Caco-2 (cell line): Measurements from ENCODE around the gene CLMP. TPM values are rescaled to one million over a fixed set of nuclear protein-coding genes. Genes with fewer than 3 reads are reported as not detected.

Experiments used
- BruUV-seq: library from RNA; stranded (reverse); fragments of 400-500 nt; replicated peaks from 2 replicates; lab custom pipeline; 2021; lab: Mats Ljungman, UMichigan
- CTCF ChIA-PET: fragments of 300-600 bp; sonication (Branson Sonifier 250); formaldehyde crosslinking; loops from one replicate; lab custom pipeline; 2022; ENCODE audit warnings: antibody characterized with exemption; lab: Charles Lee
- POLR2A ChIA-PET: fragments of 300-600 bp; sonication (Branson Sonifier 250); formaldehyde crosslinking; loops from one replicate; lab custom pipeline; 2022; ENCODE audit warnings: antibody characterized with exemption; lab: Charles Lee
- DNase-seq, 2 experiments: peaks; one replicate each; pipeline versions ENCODE4 v3.0.0 to v3.0.0-alpha.2; 2020 to 2022
- H3K27me3 ChIP-seq: replicated peaks from 2 replicates; pipeline ENCODE4 v1.6.0; 2011; ENCODE audit warnings: low read length; ENCODE audit not compliant: control insufficient read depth, insufficient read depth
- H3K36me3 ChIP-seq: 2 replicates; pipeline ENCODE4 v1.5.1; 2011; ENCODE audit warnings: low read length; ENCODE audit not compliant: control insufficient read depth, insufficient read depth
- H3K4me1 ChIP-seq: fragments of 250-450 bp; sonication (Bioruptor Pico); 2 replicates; pipeline ENCODE4 v1.5.1; 2020; ENCODE audit warnings: mild to moderate bottlenecking
- H3K4me3 ChIP-seq: 2 replicates; pipeline ENCODE4 v1.5.1; 2011; ENCODE audit warnings: low read depth, mild to moderate bottlenecking, control low read depth, low read length
- H3K9me3 ChIP-seq: fragments of 250-450 bp; sonication (Bioruptor Pico); 2 replicates; pipeline ENCODE4 v1.5.1; 2020; ENCODE audit warnings: mild to moderate bottlenecking, moderate library complexity
- H3K27ac Mint-ChIP-seq: one replicate; pipeline ENCODE4 v1.8.0; 2022; ENCODE audit warnings: mixed read lengths; ENCODE audit not compliant: unreplicated experiment
- H3K27me3 Mint-ChIP-seq: one replicate; pipeline ENCODE4 v1.8.0; 2022; ENCODE audit warnings: mixed read lengths; ENCODE audit not compliant: insufficient read depth, unreplicated experiment
- H3K36me3 Mint-ChIP-seq: one replicate; pipeline ENCODE4 v1.8.0; 2022; ENCODE audit warnings: mild to moderate bottlenecking, mixed read lengths; ENCODE audit not compliant: insufficient read depth, unreplicated experiment
- H3K4me1 Mint-ChIP-seq: one replicate; pipeline ENCODE4 v1.8.0; 2022; ENCODE audit warnings: low read depth, mixed read lengths; ENCODE audit not compliant: unreplicated experiment
- H3K4me3 Mint-ChIP-seq: one replicate; pipeline ENCODE4 v1.8.0; 2022; ENCODE audit warnings: mild to moderate bottlenecking, moderate library complexity, mixed read lengths; ENCODE audit not compliant: unreplicated experiment
- H3K9me3 Mint-ChIP-seq: one replicate; pipeline ENCODE4 v1.8.0; 2022; ENCODE audit warnings: mixed read lengths; ENCODE audit not compliant: unreplicated experiment
- CTCF ChIP-seq, 2 experiments: fragments of 200-600 bp in 1 of 2; IDR thresholded peaks; 1 replicate in 1 of 2; 2 replicates in 1 of 2; pipeline versions ENCODE4 v1.5.1 to v1.8.0; 2011 to 2022; ENCODE audit warnings: antibody characterized with exemption in 1 of 2, control low read depth in 1 of 2, inconsistent platforms in 1 of 2, low read depth in 1 of 2, low read length in 1 of 2, mild to moderate bottlenecking in 1 of 2, moderate library complexity in 1 of 2; ENCODE audit not compliant: insufficient read depth in 1 of 2, severe bottlenecking in 1 of 2, unreplicated experiment in 1 of 2
- intact Hi-C: fragments of 100-400 bp; cut with micrococcal nuclease; formaldehyde crosslinking; loops from one replicate; pipeline ENCODE4 v1.10.0; 2022; ENCODE audit not compliant: unreplicated experiment
- total RNA-seq: library from RNA; stranded (reverse); gene quantifications from 2 replicates; pipeline ENCODE4 v1.2.3, GENCODE V29; 2022

The CLMP gene
- total RNA-seq, 1 experiment from 2014 or later = 58.9 TPM

- Histone ChIP-seq H3K36me3 (no peaks in the 10 kb centered on the region), H3K27me3 (no peaks in the 10 kb centered on the region), H3K9me3 (no peaks in the 10 kb centered on the region), H3K4me1 (peaks cover 17% of the 10 kb centered on the region), H3K4me3 (no peak overlapping the region)
- no peak for DNase-seq
- ChIA-PET CTCF (interaction anchor here (0.5 to 1.5 kb wide), 3 partner anchors 17 to 1567 kb away, joined by 3 to 4 read pairs (median 3); no protein-coding TSS in a partner anchor), POLR2A (no interaction called here)
- intact Hi-C loops = no loop called here
- H3K9me3 Mint-ChIP-seq = no peaks in the 10 kb centered on the region
- no peak overlapping the region for H3K4me3 Mint-ChIP-seq
- TF ChIP-seq CTCF (IDR thresholded peaks at IDR 0.05; ENCODE audit: insufficient read depth in 1 of 2, low read depth in 1 of 2, low read length in 1 of 2, severe bottlenecking in 1 of 2, unreplicated experiment in 1 of 2) = no peak
- H3K27ac Mint-ChIP-seq = no peak overlapping the region
- H3K4me1 Mint-ChIP-seq = peaks cover 9% of the 10 kb centered on the region
- H3K27me3 Mint-ChIP-seq = no peaks in the 10 kb centered on the region
- BruUV-seq = no TSS peak
- H3K36me3 Mint-ChIP-seq = peaks cover 13% of the 10 kb centered on the region
Measured at GRCh38 chr11:123179586-123179985, 15.5 kb downstream of the CLMP start.

GRCh38 chr11:123178186-123178585 is 16.9 kb downstream of the CLMP start:
- Histone ChIP-seq H3K36me3 (no peaks in the 10 kb centered on the region), H3K9me3 (no peaks in the 10 kb centered on the region), H3K4me3 (no peak overlapping the region), H3K27me3 (no peaks in the 10 kb centered on the region), H3K4me1 (peaks cover 18% of the 10 kb centered on the region)
- Mint-ChIP-seq H3K27me3 (no peaks in the 10 kb centered on the region), H3K4me3 (no peak overlapping the region), H3K9me3 (no peaks in the 10 kb centered on the region), H3K27ac (no peak overlapping the region), H3K36me3 (peaks cover 19% of the 10 kb centered on the region), H3K4me1 (peaks cover 13% of the 10 kb centered on the region)
- DNase-seq = no peak
- no peak for TF ChIP-seq CTCF (IDR thresholded peaks at IDR 0.05; ENCODE audit: insufficient read depth in 1 of 2, low read depth in 1 of 2, low read length in 1 of 2, severe bottlenecking in 1 of 2, unreplicated experiment in 1 of 2)
- no TSS peak for BruUV-seq
- ChIA-PET CTCF (no interaction called here), POLR2A (no interaction called here)
- intact Hi-C loops = no loop called here

- Mint-ChIP-seq H3K9me3 (no peaks in the 10 kb centered on the region), H3K36me3 (peaks cover 13% of the 10 kb centered on the region), H3K27me3 (no peaks in the 10 kb centered on the region), H3K27ac (peak overlapping the region; percentile 0), H3K4me1 (peaks cover 13% of the 10 kb centered on the region), H3K4me3 (no peak overlapping the region)
- no peaks in the 10 kb centered on the region for H3K9me3 ChIP-seq
- no peak for DNase-seq
- H3K4me3 ChIP-seq = no peak overlapping the region
- intact Hi-C loops = no loop called here
- no TSS peak for BruUV-seq
- H3K36me3 ChIP-seq = no peaks in the 10 kb centered on the region
- ChIA-PET POLR2A (interaction anchor here (0.8 kb wide), 1 partner anchor 19 kb away, joined by 3 read pairs; no protein-coding TSS in a partner anchor), CTCF (no interaction called here)
- TF ChIP-seq CTCF (IDR thresholded peaks at IDR 0.05; ENCODE audit: insufficient read depth in 1 of 2, low read depth in 1 of 2, low read length in 1 of 2, severe bottlenecking in 1 of 2, unreplicated experiment in 1 of 2) = no peak
- no peaks in the 10 kb centered on the region for H3K27me3 ChIP-seq
- peaks cover 18% of the 10 kb centered on the region for H3K4me1 ChIP-seq
Measured at GRCh38 chr11:123176785-123177184, 18.3 kb downstream of the CLMP start.
